Retinal pigment epithelial cell (primary cell): ENCODE measurements around the gene CEACAM20.
"Not testable (repeated sequence)": the region's sequence is repeated elsewhere in the genome, so short reads cannot be mapped to it uniquely, and the experiment has no call there.

Experiments used
- DNase-seq: peaks from one replicate; pipeline ENCODE4 v3.0.0-alpha.2; 2010; ENCODE audit warnings: low read depth
- H3K4me3 ChIP-seq: 2 replicates; pipeline ENCODE4 v1.5.1; 2011; ENCODE audit warnings: mild to moderate bottlenecking, low read length, control low read depth, moderate library complexity
- TF ChIP-seq, protein P1 (sequence below): conservative IDR thresholded peaks from 2 replicates; pipeline ENCODE4 v1.5.1; 2011; ENCODE audit warnings: low read depth, low read length, control low read depth, inconsistent platforms

Gene CEACAM20

GRCh38 chr19:44476559-44477408, 52.7 kb downstream of the CEACAM20 start:
- TF ChIP-seq, protein P1, sequence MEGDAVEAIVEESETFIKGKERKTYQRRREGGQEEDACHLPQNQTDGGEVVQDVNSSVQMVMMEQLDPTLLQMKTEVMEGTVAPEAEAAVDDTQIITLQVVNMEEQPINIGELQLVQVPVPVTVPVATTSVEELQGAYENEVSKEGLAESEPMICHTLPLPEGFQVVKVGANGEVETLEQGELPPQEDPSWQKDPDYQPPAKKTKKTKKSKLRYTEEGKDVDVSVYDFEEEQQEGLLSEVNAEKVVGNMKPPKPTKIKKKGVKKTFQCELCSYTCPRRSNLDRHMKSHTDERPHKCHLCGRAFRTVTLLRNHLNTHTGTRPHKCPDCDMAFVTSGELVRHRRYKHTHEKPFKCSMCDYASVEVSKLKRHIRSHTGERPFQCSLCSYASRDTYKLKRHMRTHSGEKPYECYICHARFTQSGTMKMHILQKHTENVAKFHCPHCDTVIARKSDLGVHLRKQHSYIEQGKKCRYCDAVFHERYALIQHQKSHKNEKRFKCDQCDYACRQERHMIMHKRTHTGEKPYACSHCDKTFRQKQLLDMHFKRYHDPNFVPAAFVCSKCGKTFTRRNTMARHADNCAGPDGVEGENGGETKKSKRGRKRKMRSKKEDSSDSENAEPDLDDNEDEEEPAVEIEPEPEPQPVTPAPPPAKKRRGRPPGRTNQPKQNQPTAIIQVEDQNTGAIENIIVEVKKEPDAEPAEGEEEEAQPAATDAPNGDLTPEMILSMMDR: no peak
- no peak overlapping the region for H3K4me3 ChIP-seq
- DNase-seq: peak; percentile 2

GRCh38 chr19:44468730-44469129, 60.7 kb downstream of the CEACAM20 start:
- not testable (repeated sequence) for DNase-seq

GRCh38 chr19:44462600-44463286, 66.7 kb downstream of the CEACAM20 start:
- not testable (repeated sequence) for H3K4me3 ChIP-seq, DNase-seq

More at GRCh38 chr19:44468730-44469129, 60.7 kb downstream of the CEACAM20 start:
- H3K4me3 ChIP-seq: not testable (repeated sequence)
